Stimulated activated CD4-positive, alpha-beta T cell treated with anti-CD3 and anti-CD28 coated beads, Interleukin-2, amount 100 ng/mL, for 4 hours (primary cell): ENCODE results near the gene EPS8L3.
"Not testable (repeated sequence)": the region's sequence is repeated elsewhere in the genome, so short reads cannot be mapped to it uniquely, and the experiment has no call there.

Experiments used
- DNase-seq: peaks from one replicate; pipeline ENCODE4 v3.0.0-alpha.2; 2020; ENCODE audit warnings: low read depth

Gene EPS8L3, protein sequence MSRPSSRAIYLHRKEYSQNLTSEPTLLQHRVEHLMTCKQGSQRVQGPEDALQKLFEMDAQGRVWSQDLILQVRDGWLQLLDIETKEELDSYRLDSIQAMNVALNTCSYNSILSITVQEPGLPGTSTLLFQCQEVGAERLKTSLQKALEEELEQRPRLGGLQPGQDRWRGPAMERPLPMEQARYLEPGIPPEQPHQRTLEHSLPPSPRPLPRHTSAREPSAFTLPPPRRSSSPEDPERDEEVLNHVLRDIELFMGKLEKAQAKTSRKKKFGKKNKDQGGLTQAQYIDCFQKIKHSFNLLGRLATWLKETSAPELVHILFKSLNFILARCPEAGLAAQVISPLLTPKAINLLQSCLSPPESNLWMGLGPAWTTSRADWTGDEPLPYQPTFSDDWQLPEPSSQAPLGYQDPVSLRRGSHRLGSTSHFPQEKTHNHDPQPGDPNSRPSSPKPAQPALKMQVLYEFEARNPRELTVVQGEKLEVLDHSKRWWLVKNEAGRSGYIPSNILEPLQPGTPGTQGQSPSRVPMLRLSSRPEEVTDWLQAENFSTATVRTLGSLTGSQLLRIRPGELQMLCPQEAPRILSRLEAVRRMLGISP

DNA sequence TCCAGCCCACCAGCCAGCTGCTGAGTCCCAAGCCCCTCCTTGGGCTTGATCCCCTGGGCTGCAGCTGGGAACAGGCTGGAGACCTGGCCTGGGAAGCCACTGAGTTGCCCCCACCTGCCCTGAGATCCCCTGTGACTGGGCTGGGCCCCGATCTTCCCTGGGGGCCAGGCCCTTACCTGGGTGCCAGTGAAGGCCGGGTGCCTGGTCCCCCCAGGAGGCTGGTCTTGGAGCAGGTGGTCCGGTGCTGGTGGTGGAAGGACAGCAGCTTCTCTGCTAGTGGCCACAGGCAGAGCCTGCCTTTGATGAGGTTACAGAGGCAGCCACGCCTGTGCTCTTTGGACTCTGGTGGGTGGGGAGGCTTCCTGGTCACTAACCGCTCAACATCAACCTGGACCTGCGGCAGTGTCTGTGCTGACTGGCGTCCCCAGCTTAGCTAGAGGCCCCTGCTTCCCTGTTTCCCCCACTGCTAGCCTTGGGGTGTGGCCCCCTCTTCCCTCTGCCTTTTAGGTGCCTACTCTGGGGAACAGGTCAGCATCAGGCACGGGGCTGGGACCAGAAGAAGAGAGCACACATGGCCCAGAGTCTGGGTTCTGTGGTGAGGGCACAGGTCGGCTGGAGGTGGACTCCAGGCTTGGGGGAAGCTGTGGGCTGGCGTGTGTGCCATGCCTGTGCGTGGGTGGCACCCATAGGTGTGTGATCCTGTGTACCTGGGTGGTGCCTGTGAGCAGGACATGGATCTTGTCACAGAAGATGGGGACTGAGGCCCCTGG, at the start of gene EPS8L3:
TSS of gene EPS8L3 (minus strand) at position 278 of the 770 bp plus-strand sequence. CDS start 2,174 bp downstream, outside the sequence.
- no peak for DNase-seq

DNA sequence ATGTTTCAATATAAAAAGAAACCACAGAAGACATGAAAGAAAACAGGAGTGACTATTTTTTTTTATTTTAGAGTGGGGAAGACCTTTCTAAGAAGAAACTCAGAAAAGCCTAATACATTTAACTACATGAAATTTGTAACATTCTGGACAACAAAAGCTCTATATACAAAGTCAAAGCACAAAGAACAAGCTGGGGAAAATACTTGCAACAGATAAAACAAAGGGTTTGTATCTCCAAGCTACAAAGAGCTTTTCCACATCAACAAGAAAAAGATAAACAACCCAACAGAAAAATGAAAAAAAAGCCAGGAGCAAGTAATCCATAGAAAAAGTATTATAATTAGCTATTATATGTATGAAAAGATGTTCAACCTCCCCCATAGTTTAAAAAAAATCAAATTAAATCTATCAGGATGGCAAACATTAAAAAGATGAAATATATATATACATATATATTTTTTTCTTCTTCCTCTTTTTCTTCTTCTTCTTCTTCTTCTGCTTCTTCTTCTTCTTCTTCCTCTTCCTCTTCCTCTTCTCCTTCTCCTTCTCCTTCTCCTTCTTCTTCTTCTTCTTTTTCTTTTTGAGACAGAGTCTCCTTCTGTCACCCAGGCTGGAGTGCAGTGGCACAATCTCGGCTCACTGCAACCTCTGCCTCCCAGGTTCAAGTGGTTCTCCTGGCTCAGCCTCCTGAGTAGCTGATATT, 49.1 kb upstream of the EPS8L3 start:
- no peak for DNase-seq

DNA sequence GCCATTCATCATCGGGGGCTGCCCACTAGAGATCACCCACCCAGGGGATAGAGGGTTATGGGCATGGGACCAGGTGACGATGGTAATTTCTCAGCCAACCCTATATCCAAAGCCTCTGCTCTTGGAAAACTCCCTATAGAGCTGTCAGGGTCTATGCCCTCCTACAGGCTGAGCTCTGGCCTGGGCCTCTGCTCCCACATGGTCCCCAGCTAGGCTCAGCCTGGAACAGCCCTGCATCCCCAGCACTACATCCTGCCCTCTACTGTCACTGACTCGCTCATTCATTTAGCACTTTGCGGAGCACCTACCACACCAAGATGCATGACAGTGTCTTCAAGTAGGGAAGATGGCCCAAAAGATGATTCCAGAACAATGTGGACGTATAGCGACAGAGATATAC, 45.0 kb upstream of the EPS8L3 start:
- DNase-seq = no peak

DNA sequence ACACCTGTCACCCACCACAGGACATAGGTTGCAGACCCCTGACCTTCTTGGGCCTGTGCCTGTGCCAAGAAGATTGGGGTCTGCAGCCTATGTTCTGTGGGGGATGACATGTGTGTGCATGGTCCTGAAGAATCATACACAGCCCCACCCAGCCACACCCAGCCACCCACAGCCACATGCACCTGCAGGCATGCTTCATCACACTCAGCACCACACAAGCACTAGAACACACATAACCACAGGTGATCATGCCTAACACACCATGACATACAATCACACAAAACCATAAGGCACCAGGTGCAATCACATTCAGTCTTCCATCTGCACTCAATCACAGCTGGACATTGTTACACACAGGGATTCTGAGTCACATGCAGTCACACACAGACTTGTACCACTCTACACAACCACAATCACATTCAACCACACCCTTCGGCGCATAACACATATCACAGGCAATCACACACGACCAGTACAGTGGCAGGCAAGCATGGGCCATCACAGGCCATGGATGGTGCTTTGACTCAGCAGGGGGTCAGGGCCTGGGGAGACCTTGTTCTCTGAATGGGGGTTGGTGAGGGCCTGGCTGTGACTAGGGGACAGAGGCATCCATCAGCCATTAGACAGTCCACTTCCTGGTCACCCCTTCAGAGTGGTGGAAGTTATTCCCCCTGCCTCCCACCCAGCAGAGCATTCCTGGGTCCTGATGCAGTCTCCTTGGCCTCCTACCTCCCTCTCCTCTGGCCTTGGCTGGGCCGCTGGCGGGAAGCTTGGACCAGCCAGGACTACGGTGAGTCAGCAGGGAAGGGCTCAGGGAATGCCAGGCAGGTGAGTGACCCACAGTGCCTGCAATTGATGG, 44.3 kb upstream of the EPS8L3 start:
- DNase-seq = no peak

DNA sequence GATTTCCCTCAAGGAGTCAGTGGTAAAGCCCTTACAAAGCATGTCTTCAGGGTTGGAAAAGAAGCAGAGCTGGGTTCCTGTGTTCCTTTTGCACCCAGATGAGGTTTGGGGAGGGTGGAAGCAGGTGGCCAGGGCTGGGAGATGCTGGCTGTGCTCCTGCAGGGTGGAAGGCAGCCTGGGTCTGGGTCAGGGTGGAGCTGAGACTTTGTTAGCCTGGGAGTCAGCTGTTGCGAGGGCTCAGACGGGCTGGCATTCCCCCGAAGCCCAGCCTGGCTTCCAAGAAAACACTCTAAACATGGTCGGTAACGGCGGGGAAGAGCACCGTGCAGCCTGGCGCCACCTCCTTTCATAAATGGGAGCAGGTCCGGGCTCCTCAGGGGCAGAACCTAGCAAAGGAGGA, 43.7 kb upstream of the EPS8L3 start:
- no peak for DNase-seq

DNA sequence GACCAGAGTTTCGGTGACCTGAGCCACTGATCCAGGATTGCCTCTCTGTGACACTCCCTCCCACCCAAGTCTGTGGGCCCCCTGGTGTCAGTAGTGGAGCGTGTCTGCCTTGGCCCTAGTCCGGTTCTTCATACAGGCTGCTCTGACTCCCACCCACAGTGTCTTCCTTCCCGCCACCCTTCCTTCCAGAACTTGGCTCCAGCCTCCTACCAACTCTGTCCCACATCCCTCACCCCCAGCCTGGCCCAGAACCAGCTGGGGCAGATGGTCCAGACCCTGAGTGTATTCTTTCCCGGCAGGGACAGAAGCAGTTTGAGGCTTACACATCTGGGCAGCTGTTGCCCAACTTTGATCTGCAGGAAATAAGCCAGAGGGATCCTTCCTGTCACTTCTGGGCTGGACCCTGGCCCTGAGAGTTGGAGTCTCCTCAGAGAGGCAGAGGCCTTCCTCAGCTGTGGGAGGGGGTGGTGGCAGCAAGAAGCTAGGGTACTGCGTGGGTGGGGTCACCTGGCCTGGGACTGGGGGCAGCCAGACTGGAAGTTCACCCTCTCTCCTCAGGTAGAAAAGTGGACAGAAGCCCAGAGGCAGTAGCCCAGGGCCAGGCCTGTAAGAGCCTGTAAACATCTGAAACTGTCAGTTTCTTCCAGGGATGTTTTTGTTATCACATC, 43.1 kb upstream of the EPS8L3 start:
- DNase-seq = no peak

DNA sequence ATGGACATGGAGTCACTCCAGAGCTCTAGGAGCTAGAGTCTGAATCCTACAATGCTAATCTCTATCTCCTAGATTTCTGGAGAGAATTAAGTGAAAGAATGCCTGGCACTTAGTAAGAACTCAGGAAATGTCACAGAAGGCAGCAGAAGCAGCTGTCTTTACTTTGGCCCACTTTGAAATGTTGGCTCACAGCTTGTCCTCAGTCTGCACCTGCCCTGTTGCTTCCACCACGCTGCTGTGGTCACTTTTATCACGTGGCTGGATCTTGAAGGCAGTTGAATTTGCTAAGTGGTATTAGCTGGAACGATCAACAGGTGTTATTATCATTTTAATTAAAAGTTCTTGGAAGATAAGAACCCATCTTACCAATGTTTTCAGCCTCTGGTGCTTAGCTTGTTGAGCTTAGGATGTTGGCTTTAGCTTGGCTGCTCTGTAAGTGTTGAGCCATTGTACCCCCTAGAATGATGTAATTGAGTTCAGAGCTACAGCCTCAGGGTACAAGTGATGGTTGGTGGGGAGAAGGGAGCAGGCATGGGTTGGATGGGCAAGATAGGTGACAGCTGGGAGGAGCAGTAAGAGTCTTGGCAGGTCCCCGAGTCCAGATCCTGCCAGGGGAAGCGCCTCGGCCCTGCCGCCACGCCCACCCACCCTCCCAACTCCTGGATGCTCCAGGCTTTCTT, 41.9 kb upstream of the EPS8L3 start:
- DNase-seq = no peak

DNA sequence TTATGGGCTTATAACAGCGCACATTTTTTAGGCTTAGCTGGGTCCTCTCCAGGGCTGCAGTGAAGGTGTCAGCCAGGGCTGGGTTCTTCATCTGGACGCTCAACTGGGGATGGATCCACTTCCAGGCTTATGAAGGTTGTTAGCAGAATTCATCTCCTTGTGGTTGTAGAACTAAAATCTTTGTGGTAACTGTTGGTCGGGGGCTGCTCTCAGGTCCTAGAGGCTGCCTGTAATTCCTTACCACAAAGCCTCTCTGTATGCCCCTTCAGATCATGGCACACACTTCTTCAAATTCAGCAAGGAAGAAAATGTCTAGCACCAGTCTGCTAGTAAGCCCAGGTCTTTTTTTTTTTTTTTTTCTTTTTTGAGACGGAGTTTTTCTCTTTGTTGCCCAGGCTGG, 40.9 kb upstream of the EPS8L3 start:
- DNase-seq = no peak

DNA sequence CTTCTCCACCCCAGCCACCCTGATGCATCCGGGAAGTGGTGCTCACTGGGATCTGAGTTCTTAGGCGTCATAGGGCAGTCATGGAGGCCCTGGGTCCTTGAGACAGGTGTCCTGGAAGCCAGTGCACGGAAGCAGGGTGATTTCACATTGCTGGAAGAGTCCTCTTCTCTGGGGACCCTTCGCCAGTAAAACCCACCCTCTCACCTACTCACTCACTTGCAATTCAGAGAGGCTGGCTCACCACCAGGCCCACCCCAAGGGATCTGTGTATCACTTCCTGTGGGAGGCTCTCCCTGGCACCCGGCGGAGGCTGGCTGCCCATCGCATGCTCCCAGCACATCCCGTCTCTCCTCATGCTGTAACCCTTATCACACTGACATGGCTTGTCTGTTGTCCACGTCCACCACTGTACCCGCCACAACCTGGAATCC, 40.2 kb upstream of the EPS8L3 start:
- DNase-seq = no peak

DNA sequence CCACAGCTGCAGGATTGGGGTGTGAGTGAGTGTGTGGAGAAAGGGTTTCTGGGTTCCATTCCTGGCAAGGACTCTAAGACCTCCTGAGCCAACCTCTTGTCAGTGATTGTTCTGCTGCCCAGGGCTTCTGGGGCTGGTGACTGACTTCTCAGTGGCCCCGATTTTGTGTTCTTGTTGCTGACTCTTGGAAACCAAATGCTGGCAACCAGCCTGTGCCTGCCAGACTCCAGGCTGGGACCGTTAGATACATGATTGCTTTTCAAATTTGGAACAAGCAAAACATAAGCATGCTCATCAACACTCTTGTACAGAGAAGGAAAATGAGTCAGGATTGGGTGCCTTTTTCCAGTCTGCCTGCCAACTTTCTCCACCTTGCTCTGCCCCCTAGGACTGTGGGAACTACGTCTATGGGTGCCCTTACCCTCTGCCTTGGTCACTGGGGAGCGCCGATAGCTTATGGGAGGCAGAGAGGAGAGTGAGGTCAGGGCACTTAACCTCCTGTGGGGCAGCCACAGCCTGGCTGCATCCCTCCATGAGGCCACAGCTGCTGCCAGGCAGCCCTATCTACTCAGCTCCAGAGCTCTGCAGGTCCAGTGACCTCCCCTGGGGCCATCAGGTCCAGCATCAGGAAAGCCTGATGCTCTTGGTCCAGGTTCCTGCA, 39.3 kb upstream of the EPS8L3 start:
- DNase-seq = no peak

DNA sequence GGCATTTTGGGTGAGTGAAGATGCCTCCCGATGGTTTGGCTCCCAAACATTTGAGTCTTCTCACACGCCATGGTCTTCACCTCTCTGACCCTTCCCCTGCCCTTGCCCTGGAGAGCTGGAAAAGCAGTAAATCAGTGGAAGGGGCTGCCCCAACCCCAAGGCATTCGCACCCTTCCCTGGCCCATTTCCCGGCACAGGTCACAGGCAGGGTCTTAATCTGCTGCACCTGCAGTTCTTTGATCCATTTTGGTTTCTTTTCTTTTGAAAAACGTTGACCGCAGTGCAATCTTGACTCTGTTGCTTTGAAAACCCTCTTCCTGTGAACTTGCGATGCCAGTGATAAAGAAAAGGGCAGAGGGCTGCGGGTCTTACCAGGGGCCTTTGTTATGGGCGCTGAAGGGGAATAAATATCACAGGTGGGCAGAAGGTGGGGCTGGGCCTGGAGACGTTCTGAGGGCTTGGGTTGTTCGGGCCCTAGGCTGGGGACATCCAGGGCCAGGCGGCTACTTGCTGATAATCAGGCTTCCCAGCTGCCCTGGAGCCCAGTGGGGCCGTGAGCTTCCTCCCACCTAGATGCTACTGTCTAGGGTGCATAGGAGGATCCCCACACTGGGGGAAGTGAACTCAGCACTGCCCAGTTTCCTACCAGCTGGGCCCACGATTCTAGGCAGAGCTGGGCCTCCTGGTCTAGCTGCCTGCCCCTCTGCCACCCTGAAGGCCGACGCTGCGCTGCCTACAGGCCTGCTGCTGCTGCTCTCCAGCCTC, 38.6 kb upstream of the EPS8L3 start:
- peak; percentile 28 for DNase-seq

DNA sequence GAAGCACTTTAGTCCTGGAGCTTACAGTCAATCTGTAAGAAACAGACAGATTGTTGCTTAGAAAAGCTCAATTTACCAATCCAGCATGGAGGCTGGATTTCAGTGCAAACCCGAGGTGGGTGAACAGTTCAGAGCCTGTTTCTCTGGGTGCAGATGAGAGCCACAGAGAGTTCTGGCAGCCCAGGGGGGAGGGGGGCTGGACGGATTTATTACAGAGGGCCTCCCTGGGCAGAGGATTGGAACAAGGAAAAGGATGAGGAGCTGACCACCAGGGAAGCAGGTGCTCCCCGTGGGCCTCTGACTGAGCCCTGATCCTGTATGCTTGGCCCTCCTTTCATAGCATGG, 38.0 kb upstream of the EPS8L3 start:
- no peak for DNase-seq

DNA sequence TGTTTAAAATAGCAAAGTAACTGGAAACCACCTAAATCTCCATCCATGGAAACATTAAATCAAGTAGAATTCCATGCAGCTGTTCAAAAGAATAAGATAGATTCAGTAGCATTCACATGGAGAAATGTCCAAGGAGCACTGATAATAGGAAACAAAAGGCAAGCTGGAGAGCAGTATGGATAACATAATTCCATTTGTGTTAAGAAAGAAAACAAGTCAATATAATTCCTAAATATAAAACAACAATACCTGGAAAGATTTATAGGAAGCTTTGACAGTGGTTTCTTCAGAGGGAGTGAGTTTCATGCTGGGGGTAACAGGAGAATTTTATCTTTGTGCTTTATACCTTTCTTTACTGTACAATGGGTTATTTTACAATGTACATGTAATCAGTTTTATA, 36.6 kb upstream of the EPS8L3 start:
- no peak for DNase-seq

DNA sequence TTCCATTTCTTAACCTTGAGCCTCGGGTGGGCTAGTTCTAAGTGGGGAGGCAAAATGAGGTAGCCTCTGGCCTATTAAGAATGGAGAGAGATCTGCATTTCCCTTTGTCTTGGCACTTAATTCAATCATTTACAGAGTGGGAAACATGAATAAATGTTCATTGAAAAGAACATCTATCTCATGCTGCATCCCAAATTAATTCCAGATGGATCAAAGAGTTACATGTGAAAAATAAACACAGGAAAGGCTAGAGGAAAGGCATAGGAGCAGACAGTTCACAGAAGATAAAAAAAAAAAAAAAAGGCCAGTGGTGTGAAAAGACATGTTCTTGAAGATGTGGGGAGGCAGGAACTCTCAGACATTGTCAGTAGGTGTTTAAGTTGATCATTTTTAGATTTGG, 35.7 kb upstream of the EPS8L3 start:
- no peak for DNase-seq

DNA sequence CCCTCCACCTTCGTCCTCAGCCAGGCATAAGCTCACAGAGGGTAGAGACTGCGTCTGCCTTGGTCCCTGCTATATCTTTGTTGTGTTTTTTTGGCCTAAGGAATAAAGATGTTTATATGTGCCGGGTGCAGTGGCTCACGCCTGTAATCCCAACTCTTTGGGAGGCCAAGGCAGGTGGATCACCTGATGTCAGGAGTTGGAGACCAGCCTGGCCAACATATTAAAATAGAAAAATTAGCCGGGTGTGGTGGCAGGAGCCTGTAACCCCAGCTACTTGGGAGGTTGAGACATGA, 33.5 kb upstream of the EPS8L3 start:
- not testable (repeated sequence) for DNase-seq

DNA sequence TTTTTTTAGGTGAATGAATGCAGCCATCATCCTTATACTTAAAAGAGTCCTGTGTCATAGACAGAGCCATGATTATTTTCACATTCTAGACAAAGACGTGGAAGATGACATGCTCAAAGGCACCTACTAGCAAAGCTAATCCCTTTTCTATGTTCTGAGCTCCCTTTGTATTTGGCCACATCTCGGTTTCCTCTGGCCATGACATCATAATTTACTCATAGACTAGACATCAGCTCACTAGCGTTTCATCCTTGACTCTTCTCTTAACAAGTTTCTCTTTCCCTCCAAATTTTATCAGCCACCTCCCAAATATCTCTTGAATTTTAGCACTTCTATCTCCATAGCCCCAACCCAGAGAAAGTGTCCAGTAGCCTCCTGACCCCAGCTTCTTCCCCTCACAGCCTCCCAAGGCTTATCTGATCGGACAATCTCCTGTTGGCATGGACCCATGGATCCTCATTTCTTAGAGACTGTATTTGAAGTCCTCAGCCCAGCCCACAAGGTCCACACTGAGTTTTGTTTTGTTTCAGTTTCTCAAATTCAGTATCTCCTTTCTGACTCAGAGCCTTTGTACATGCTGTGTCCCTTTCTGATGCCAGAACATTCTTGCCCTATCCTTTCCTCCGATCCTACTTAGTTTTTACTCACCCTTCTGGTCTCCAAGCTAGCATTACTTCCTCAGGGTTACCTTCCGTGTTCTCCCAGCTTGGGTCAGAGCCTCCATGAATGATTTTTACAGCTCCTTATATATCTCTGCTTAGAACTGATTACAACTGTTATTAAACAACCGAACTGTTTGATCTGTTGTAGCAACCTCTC, 33.0 kb upstream of the EPS8L3 start:
- no peak for DNase-seq

DNA sequence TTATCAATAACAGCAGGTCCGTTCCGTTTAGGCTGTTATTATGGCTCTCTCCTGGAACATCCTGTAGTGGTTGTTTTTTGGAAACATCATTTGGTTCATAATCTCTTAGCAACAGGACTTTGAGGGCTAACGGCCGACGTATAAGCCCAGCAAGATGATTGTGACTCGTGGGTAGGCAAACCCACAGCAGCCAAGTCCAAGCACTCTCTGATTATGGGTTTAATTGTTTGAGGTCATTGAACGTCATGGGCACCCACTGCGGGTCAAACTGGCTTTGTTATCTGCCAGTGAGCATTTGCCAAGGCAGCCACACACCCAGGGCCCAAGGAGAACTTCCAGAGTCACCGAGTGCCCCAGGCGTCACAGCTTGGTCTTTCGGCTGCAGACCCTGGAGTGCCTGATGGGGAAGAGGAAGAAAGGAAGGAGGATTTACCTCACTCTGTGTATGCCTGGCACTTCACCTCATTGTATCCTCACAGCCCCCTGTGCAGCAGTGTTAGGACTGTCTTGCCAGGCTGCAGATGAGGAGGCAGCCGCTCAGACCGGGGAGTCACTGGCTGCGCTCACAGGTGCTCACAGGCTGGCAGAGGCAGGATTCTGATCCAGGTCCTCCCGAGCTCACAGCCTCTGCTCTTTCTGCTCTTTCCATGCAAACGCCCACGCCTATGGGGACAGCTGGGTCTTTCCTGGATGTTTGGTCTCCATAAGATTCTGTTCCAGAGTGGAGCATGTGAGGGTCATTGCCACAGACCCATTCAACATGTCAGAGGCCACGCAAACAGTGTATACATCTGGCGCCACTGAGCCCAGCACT, 30.8 kb upstream of the EPS8L3 start:
- no peak for DNase-seq
